ENCODE data around the gene ADGRG3.

ADGRG3 gene

GRCh38 chr16:57677622-57678369 is 9.7 kb downstream of the ADGRG3 start:
- ChIA-PET POLR2A (no interaction called here), CTCF (interaction anchor here (0.7 kb wide), 1 partner anchor 1077 kb away, joined by 3 read pairs; no protein-coding TSS in a partner anchor)
- no peak for DNase-seq (ENCODE audit: extremely low spot score)
- TF ChIP-seq SUZ12 (IDR thresholded peaks at IDR 0.05) (no peak), ARNT (IDR thresholded peaks at IDR 0.05) (no peak)

- no peak for DNase-seq (ENCODE audit: extremely low spot score)
- TF ChIP-seq SP1 (IDR thresholded peaks at IDR 0.05), result no peak
- no peak for TF ChIP-seq FOXM1 (IDR thresholded peaks at IDR 0.05; ENCODE audit: borderline replicate concordance)
- TF ChIP-seq BHLHE40 (IDR thresholded peaks at IDR 0.05; ENCODE audit: borderline replicate concordance), result no peak
- TF ChIP-seq TARDBP (IDR thresholded peaks at IDR 0.05), result no peak
- TF ChIP-seq FOXK2 (IDR thresholded peaks at IDR 0.05), result no peak
- TF ChIP-seq ARNT (IDR thresholded peaks at IDR 0.05), result no peak
- no peak for TF ChIP-seq HDGF (IDR thresholded peaks at IDR 0.05; ENCODE audit: borderline replicate concordance)
- POLR2A ChIA-PET, result no interaction called here
- CTCF ChIA-PET, result no interaction called here
Measured at GRCh38 chr16:57679016-57679415, 10.9 kb downstream of the ADGRG3 start.

GRCh38 chr16:57679767-57680482 is 11.8 kb downstream of the ADGRG3 start:
- TF ChIP-seq SUZ12 (IDR thresholded peaks at IDR 0.05) (no peak), BHLHE40 (IDR thresholded peaks at IDR 0.05; ENCODE audit: borderline replicate concordance) (no peak), PKNOX1 (IDR thresholded peaks at IDR 0.05) (no peak), FOXA1 (IDR thresholded peaks at IDR 0.05) (no peak), FOXM1 (IDR thresholded peaks at IDR 0.05; ENCODE audit: borderline replicate concordance) (no peak), FOXK2 (IDR thresholded peaks at IDR 0.05) (no peak), ZNF384 (IDR thresholded peaks at IDR 0.05) (no peak), LEF1 (IDR thresholded peaks at IDR 0.05; ENCODE audit: borderline replicate concordance) (no peak), L3MBTL2 (conservative IDR thresholded peaks at IDR 0.05) (no peak), SP1 (IDR thresholded peaks at IDR 0.05) (no peak)
- no peak for DNase-seq (ENCODE audit: extremely low spot score)
- POLR2A ChIA-PET, result no interaction called here
- CTCF ChIA-PET, result no interaction called here

GRCh38 chr16:57680842-57681375 is 12.8 kb downstream of the ADGRG3 start:
- TF ChIP-seq SP1 (IDR thresholded peaks at IDR 0.05) (no peak), HDGF (IDR thresholded peaks at IDR 0.05; ENCODE audit: borderline replicate concordance) (no peak), ARNT (IDR thresholded peaks at IDR 0.05) (no peak), ELF4 (IDR thresholded peaks at IDR 0.05) (no peak), TARDBP (IDR thresholded peaks at IDR 0.05) (no peak), ZNF384 (IDR thresholded peaks at IDR 0.05) (no peak), PKNOX1 (IDR thresholded peaks at IDR 0.05) (no peak), BHLHE40 (IDR thresholded peaks at IDR 0.05; ENCODE audit: borderline replicate concordance) (no peak), NFRKB (IDR thresholded peaks at IDR 0.05) (no peak), FOXK2 (IDR thresholded peaks at IDR 0.05) (no peak), SUZ12 (IDR thresholded peaks at IDR 0.05) (no peak)
- ChIA-PET POLR2A (no interaction called here), CTCF (no interaction called here)
- no peak for DNase-seq (ENCODE audit: extremely low spot score)

GRCh38 chr16:57681950-57682728 is 14.0 kb downstream of the ADGRG3 start:
- no peak for DNase-seq (ENCODE audit: extremely low spot score)
- ChIA-PET CTCF (no interaction called here), POLR2A (no interaction called here)
- TF ChIP-seq ZNF384 (IDR thresholded peaks at IDR 0.05) (no peak), ELF4 (IDR thresholded peaks at IDR 0.05) (no peak), PKNOX1 (IDR thresholded peaks at IDR 0.05) (no peak), LEF1 (IDR thresholded peaks at IDR 0.05; ENCODE audit: borderline replicate concordance) (no peak), TARDBP (IDR thresholded peaks at IDR 0.05) (no peak), ARNT (IDR thresholded peaks at IDR 0.05) (no peak), SP1 (IDR thresholded peaks at IDR 0.05) (no peak), NFRKB (IDR thresholded peaks at IDR 0.05) (no peak), SUZ12 (IDR thresholded peaks at IDR 0.05) (no peak), FOXA1 (IDR thresholded peaks at IDR 0.05) (no peak), BHLHE40 (IDR thresholded peaks at IDR 0.05; ENCODE audit: borderline replicate concordance) (no peak), FOXM1 (IDR thresholded peaks at IDR 0.05; ENCODE audit: borderline replicate concordance) (no peak)
